GM12878 (cell line): ENCODE measurements around the gene PPP2R1B.

ENCODE experiments used
- CTCF ChIP-seq, 3 experiments: IDR thresholded peaks in 2 of 3; conservative IDR thresholded peaks in 1 of 3; 2 replicates each; pipeline ENCODE4 v1.5.1; 2011; ENCODE audit warnings: low read depth in 3 of 3, low read length in 3 of 3, mild to moderate bottlenecking in 3 of 3, control low read depth in 2 of 3, moderate library complexity in 2 of 3, inconsistent platforms in 1 of 3, mixed read lengths in 1 of 3; ENCODE audit not compliant: control insufficient read depth in 2 of 3, insufficient read depth in 1 of 3; ENCODE audit errors: extremely low read depth in 1 of 3
- HDAC6 ChIP-seq: fragments of 200-600 bp; sonication (generic); IDR thresholded peaks from one replicate; pipeline ENCODE4 v1.8.0; 2017; ENCODE audit warnings: antibody characterized with exemption; ENCODE audit not compliant: unreplicated experiment
- HDGF ChIP-seq: fragments of 450-650 bp; IDR thresholded peaks from 2 replicates; pipeline ENCODE4 v1.6.1; 2016; ENCODE audit warnings: antibody characterized with exemption
- MAX ChIP-seq: IDR thresholded peaks from 2 replicates; pipeline ENCODE4 v1.6.1; 2012; ENCODE audit warnings: low read depth, low read length, improper control_type of control experiment
- MEF2A ChIP-seq: IDR thresholded peaks from 2 replicates; pipeline ENCODE4 v1.6.1; 2011; ENCODE audit warnings: low read depth, mild to moderate bottlenecking, low read length, moderate library complexity; ENCODE audit not compliant: insufficient read depth
- SRF ChIP-seq, 2 experiments: IDR thresholded peaks; 2 replicates each; pipeline ENCODE4 v1.6.1; 2011; ENCODE audit warnings: low read depth in 2 of 2, low read length in 2 of 2, mild to moderate bottlenecking in 1 of 2, moderate library complexity in 1 of 2

DNA sequence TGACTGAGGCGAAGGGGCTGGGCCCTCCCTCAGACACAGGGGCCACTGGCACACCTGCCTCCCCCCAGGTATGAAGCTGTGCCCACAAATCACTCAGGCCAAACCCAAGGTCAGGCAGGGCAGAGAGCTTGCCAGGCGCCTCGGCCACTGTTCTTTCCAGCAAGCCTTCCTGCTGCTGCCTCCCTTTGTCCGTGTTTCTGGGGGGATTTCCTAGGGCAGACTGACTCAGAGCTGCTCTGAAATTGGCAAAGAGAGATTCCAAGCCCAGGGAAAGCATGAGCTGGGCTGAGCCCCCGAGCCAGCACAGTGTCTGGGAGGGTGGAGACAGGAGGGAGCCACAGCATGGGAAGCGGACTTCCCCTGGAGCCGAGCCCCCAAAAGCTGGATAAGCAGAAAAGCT lies 33.2 kb downstream of the PPP2R1B start:
- no peak for TF ChIP-seq MAX
- TF ChIP-seq CTCF (IDR thresholded peaks at IDR 0.05 in 2 of 3, conservative IDR thresholded peaks at IDR 0.05 in 1 of 3; ENCODE audit: control insufficient read depth in 2 of 3, extremely low read depth in 1 of 3, insufficient read depth in 1 of 3, low read depth in 3 of 3, low read length in 3 of 3): no peak
- no peak for TF ChIP-seq HDGF
- TF ChIP-seq MEF2A: no peak
- no peak for TF ChIP-seq HDAC6
- TF ChIP-seq SRF (IDR thresholded peaks at IDR 0.05; ENCODE audit: low read depth in 2 of 2, low read length in 2 of 2): no peak
